ENCODE results near the gene FAIM2.

Gene FAIM2

DNA sequence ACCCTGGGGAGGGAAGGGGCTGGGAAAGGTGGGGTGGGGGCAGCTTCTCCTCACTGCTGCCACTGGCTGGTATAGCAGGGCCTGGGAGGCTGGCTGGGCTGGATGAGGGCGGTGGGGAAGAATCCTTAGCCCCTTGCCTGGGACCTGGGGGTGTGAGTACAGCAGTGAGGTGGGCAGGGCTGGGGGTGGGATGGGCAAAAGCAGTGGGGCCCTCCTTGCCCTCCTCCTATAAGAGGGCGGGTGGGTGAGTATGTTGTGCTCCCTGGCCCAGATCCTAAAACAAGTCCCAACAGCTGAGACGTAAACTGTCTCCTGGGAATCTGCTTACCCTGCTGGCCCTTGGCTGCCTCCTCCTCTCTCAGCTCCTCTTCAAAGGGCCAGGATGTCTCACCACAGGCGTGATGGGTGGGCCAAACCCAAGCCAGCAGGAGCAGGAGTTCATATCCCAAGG lies 77.7 kb downstream of the FAIM2 start:
- ChIA-PET CTCF (interaction anchor here (0.6 to 9.4 kb wide), 6 partner anchors 10 to 140 kb away, joined by 3 to 61 read pairs (median 5); no protein-coding TSS in a partner anchor), POLR2A (interaction anchor here (1.1 to 4.9 kb wide), 3 partner anchors 10 to 17 kb away, joined by 3 to 25 read pairs (median 3); partner anchors contain the start of gene BCDIN3D)
- TF ChIP-seq, protein P1, sequence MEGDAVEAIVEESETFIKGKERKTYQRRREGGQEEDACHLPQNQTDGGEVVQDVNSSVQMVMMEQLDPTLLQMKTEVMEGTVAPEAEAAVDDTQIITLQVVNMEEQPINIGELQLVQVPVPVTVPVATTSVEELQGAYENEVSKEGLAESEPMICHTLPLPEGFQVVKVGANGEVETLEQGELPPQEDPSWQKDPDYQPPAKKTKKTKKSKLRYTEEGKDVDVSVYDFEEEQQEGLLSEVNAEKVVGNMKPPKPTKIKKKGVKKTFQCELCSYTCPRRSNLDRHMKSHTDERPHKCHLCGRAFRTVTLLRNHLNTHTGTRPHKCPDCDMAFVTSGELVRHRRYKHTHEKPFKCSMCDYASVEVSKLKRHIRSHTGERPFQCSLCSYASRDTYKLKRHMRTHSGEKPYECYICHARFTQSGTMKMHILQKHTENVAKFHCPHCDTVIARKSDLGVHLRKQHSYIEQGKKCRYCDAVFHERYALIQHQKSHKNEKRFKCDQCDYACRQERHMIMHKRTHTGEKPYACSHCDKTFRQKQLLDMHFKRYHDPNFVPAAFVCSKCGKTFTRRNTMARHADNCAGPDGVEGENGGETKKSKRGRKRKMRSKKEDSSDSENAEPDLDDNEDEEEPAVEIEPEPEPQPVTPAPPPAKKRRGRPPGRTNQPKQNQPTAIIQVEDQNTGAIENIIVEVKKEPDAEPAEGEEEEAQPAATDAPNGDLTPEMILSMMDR (IDR thresholded peaks at IDR 0.05; ENCODE audit: insufficient read depth, low read length, missing control alignments): no peak
- no peak for DNase-seq (ENCODE audit: low read depth, low spot score)
- H3K4me3 ChIP-seq (ENCODE audit: low read depth, low read length): peak overlapping the region; percentile 87

DNA sequence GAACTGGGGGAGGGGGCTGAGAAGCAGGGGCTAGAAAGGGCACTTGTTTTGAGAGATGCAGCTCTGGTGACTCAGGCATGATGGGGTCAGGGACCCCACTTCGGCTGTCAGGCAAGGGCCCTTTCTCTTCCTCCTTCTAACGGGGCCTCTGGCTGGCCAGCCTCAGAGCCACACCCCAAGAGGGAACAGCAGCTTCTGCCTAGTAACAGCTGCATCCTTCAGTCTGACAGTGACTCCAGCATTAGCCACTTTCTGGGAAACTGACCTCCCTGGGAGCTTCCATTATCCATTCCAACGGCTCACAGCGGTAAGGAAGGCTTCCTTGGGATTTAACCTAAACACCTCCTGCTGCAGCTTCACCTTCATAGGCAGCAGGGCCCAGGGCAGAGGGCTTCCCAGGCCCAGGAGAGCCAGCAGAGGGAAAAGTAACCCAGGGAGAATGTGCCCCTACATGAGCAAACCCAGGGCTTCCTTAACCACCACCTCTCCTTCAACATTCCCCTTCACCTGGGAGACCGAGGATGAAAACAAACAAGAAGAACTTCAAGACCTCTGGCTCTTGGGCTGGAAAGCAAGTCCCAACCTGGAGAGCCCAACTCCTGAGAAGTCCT lies 78.2 kb downstream of the FAIM2 start:
- H3K4me3 ChIP-seq (ENCODE audit: low read depth, low read length): peak overlapping the region; percentile 27
- CTCF ChIA-PET: interaction anchor here (1.2 to 9.4 kb wide), 5 partner anchors 10 to 63 kb away, joined by 5 to 61 read pairs (median 5); no protein-coding TSS in a partner anchor
- POLR2A ChIA-PET: interaction anchor here (0.9 to 4.9 kb wide), 5 partner anchors 10 to 80 kb away, joined by 3 to 25 read pairs (median 3); partner anchors contain the start of gene BCDIN3D
- TF ChIP-seq, protein P1 (IDR thresholded peaks at IDR 0.05; ENCODE audit: insufficient read depth, low read length, missing control alignments): no peak
- no peak for DNase-seq (ENCODE audit: low read depth, low spot score)

DNA sequence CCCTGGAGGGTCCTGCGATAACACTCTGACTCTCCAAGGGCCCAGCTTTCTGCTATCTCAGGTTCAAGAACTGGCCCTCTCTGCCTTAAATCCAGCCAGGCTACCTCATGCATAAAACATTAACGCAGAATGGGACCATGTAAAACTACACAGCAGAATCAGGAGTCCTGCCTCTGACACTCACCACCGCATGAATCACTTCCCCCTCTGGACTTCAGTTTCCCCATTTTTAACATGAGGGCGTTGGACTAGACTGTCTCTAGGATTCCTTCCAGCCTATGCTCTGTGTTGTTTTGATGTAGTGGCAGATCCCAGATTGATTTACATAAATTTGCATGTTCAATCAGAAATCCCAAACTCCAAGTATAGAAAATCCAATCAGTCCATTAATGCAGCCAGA lies 78.8 kb downstream of the FAIM2 start:
- DNase-seq (ENCODE audit: low read depth, low spot score): no peak
- CTCF ChIA-PET: interaction anchor here (1.9 to 9.4 kb wide), 3 partner anchors 15 to 42 kb away, joined by 5 to 61 read pairs (median 8); no protein-coding TSS in a partner anchor
- no peak overlapping the region for H3K4me3 ChIP-seq (ENCODE audit: low read depth, low read length)
- TF ChIP-seq, protein P1 (IDR thresholded peaks at IDR 0.05; ENCODE audit: insufficient read depth, low read length, missing control alignments): no peak
- POLR2A ChIA-PET: interaction anchor here (0.9 to 4.9 kb wide), 3 partner anchors 18 to 81 kb away, joined by 3 to 25 read pairs (median 5); partner anchors contain the start of gene BCDIN3D

DNA sequence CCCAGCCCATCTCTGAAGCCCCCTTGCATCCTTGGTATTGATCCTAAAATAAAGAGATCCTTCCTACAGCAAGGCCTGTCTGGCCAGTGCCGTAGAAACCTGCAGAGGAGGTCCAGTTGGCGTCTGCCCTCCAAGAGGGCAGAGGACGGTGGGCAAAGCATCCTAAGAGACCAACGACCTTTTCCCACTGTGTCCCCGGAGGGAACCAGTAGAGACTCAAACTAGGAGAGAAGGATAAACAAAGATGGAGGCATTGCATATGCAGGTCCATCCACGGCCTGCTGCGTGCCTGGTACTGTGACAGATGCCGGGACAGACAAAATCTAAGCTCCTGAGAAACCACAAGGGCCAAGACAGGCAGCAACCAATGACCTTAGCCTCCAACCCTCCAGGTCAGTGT lies 79.3 kb downstream of the FAIM2 start:
- TF ChIP-seq, protein P1 (IDR thresholded peaks at IDR 0.05; ENCODE audit: insufficient read depth, low read length, missing control alignments): no peak
- no peak overlapping the region for H3K4me3 ChIP-seq (ENCODE audit: low read depth, low read length)
- POLR2A ChIA-PET: interaction anchor here (0.9 to 1.3 kb wide), 2 partner anchors 21 to 81 kb away, joined by 3 to 5 read pairs; no protein-coding TSS in a partner anchor
- no peak for DNase-seq (ENCODE audit: low read depth, low spot score)
- CTCF ChIA-PET: interaction anchor here (1.9 to 9.4 kb wide), 3 partner anchors 14 to 42 kb away, joined by 5 to 61 read pairs (median 8); no protein-coding TSS in a partner anchor

DNA sequence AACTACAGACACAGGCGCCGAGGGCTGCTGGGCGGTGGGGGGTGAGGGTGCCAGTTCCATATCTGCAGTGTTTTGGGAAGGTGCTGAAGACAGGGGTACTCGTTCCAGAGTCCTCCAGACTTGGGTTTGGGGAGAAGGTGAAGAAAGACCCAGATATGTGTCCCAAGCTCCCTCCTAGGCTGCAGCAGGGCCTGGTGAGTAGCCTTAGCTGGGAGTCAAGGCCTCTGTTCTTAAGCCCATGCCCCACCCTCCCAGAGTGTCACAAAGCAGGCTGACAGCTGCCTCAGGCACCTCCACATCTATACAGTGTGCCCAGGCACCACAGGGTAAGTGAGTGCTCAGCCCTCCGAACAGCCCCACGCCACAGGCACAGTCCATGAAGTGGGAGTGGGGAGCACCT lies 79.7 kb downstream of the FAIM2 start:
- TF ChIP-seq, protein P1 (IDR thresholded peaks at IDR 0.05; ENCODE audit: insufficient read depth, low read length, missing control alignments): no peak
- no peak overlapping the region for H3K4me3 ChIP-seq (ENCODE audit: low read depth, low read length)
- POLR2A ChIA-PET: no interaction called here
- DNase-seq (ENCODE audit: low read depth, low spot score): no peak
- CTCF ChIA-PET: interaction anchor here (0.6 to 9.4 kb wide), 4 partner anchors 16 to 121 kb away, joined by 4 to 61 read pairs (median 7); partner anchors contain the start of gene BCDIN3D

DNA sequence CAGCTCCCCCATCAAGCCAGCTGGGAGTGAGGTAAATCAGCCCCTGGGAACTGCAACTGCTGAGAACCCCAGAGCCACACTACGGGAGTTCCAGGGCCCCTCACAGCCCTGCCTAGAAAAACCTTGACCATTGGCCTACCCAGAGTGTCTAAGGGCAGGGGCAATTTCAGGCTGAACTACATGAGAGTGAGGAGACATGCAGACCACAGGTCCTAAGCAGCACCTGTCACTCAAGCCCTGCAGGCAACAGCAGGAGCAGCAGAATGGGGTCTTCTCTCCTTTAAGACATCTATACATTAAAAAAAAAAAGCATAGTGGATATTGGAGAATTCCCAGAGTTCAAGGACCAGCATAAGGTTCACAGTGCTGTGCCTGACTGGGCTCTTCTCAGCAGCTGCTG lies 80.3 kb downstream of the FAIM2 start:
- ChIA-PET CTCF (interaction anchor here (0.6 to 2.4 kb wide), 3 partner anchors 20 to 122 kb away, joined by 4 to 8 read pairs (median 6); partner anchors contain the start of gene BCDIN3D), POLR2A (no interaction called here)
- TF ChIP-seq, protein P1 (IDR thresholded peaks at IDR 0.05; ENCODE audit: insufficient read depth, low read length, missing control alignments): no peak
- H3K4me3 ChIP-seq (ENCODE audit: low read depth, low read length): no peak overlapping the region
- no peak for DNase-seq (ENCODE audit: low read depth, low spot score)

Measured in AG04449 (cell line).